PC-9 (cell line): Measurements from ENCODE around the gene EVPLL.

Experiments used
- CTCF ChIP-seq: fragments of 200-600 bp; sonication (generic); conservative IDR thresholded peaks from 2 replicates; pipeline ENCODE4 v1.6.1; 2017; ENCODE audit warnings: mixed run types, antibody characterized with exemption, mild to moderate bottlenecking, moderate library complexity
- EZH2 ChIP-seq: fragments of 200-600 bp; sonication (generic); IDR thresholded peaks from 2 replicates; pipeline ENCODE4 v1.8.0; 2017; ENCODE audit warnings: antibody characterized with exemption, low read depth

DNA sequence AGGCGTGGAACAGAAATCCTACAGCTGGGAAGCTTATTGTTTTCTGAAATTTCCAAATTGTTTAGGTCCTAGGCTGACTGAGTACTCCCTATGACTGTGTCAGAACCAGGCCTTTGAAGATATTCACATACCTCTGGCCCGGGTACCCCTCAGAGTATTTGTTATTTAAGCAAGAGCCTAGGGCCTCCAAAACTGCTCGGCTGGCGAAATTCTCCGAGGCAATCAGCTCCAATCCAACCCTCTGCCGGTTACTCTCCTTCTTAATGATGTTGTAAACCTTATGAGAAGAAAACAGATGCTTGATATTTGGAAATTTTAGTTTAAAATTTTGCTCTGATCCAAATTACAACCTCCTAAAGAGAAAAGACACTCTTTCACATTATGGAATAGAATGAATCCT, 24.0 kb upstream of the EVPLL start:
- TF ChIP-seq CTCF = no peak
- TF ChIP-seq EZH2 = no peak
